SK-N-SH treated with all-trans-retinoic acid at 6 μM for 48 hours (cell line): ENCODE results near the gene VPS41.

Source experiments
- PPARA ChIP-seq: fragments of 250-450 bp; sonication (Bioruptor Pico); IDR thresholded peaks from 2 replicates; pipeline ENCODE4 v1.5.0; 2020; ENCODE audit warnings: mild to moderate bottlenecking, borderline replicate concordance
- SNAI2 ChIP-seq: fragments of 250-450 bp; sonication (Bioruptor Pico); IDR thresholded peaks from 2 replicates; pipeline ENCODE4 v1.5.0; 2020; ENCODE audit warnings: mild to moderate bottlenecking, moderate library complexity
- ZC3H10 ChIP-seq: fragments of 250-450 bp; sonication (Bioruptor Pico); IDR thresholded peaks from 2 replicates; pipeline ENCODE4 v1.5.1; 2021; ENCODE audit warnings: mild to moderate bottlenecking, moderate library complexity
- TF ChIP-seq, protein P1 (sequence below): fragments of 250-450 bp; sonication (Bioruptor Pico); IDR thresholded peaks from 2 replicates; pipeline ENCODE4 v1.5.1; 2020; ENCODE audit warnings: low read depth, mild to moderate bottlenecking, moderate library complexity

DNA sequence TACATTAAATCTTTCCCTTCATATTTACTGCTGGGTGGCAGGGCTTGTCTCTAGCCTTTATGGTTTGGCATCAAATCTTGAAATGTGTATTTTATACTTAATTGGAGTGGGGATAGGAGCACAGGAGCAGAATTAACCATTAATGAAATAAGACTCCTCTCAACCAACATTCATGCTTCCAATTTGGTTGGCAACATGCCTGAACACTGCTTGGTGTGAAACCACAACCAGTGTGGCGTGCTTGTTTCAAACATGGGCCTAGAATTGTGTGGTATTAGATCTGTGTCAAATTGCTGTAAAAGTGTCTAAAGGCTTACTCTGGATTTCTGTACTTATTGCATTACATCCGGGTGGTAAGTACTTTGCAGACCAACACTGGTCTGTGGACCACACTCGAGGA is 25.1 kb upstream of the VPS41 start:
- TF ChIP-seq SNAI2 (CRISPR knock-in tag) (no peak), ZC3H10 (CRISPR knock-in tag) (no peak), PPARA (no peak)
- TF ChIP-seq, protein P1, sequence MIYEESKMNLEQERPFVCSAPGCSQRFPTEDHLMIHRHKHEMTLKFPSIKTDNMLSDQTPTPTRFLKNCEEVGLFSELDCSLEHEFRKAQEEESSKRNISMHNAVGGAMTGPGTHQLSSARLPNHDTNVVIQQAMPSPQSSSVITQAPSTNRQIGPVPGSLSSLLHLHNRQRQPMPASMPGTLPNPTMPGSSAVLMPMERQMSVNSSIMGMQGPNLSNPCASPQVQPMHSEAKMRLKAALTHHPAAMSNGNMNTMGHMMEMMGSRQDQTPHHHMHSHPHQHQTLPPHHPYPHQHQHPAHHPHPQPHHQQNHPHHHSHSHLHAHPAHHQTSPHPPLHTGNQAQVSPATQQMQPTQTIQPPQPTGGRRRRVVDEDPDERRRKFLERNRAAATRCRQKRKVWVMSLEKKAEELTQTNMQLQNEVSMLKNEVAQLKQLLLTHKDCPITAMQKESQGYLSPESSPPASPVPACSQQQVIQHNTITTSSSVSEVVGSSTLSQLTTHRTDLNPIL (CRISPR knock-in tag) = no peak
